HepG2 (cell line): ENCODE data around the gene NOL4L. TPM values are rescaled to one million over a fixed set of nuclear protein-coding genes. Genes with fewer than 3 reads are reported as not detected.

ENCODE experiments used
- ADNP ChIP-seq: sonication (generic); formaldehyde crosslinking; IDR thresholded peaks from 2 replicates; pipeline ENCODE4 v1.4.0; 2020; ENCODE audit warnings: missing genetic modification reagents
- CCAR2 ChIP-seq: fragments of 200-400 bp; formaldehyde crosslinking; optimal IDR thresholded peaks from 2 replicates; pipeline ENCODE3; 2018; ENCODE audit warnings: low read depth, mild to moderate bottlenecking, low read length, moderate library complexity
- CENPT ChIP-seq: sonication (generic); formaldehyde crosslinking; IDR thresholded peaks from 2 replicates; pipeline ENCODE4 v1.8.0; 2022; ENCODE audit warnings: low read depth, mild to moderate bottlenecking, moderate library complexity, missing genetic modification reagents
- HOXA9 ChIP-seq: sonication (generic); formaldehyde crosslinking; IDR thresholded peaks from 2 replicates; pipeline ENCODE4 v1.8.1; 2022; ENCODE audit warnings: missing genetic modification reagents, mild to moderate bottlenecking, moderate library complexity, borderline replicate concordance
- KLF16 ChIP-seq, 2 experiments: sonication (generic) in 1 of 2; formaldehyde crosslinking in 1 of 2; IDR thresholded peaks; 2 replicates each; pipeline versions ENCODE4 v1.6.1 to v1.8.0; 2016 to 2023; ENCODE audit warnings: missing genetic modification reagents in 2 of 2, missing compliant biosample characterization in 1 of 2
- NFKB2 ChIP-seq: sonication (generic); formaldehyde crosslinking; IDR thresholded peaks from 2 replicates; pipeline ENCODE4 v1.4.0; 2020; ENCODE audit warnings: missing genetic modification reagents, borderline replicate concordance
- STAG1 ChIP-seq: sonication (generic); formaldehyde crosslinking; IDR thresholded peaks from 2 replicates; pipeline ENCODE4 v1.4.0; 2020; ENCODE audit warnings: missing genetic modification reagents
- ZFP37 ChIP-seq: sonication (generic); formaldehyde crosslinking; IDR thresholded peaks from 2 replicates; pipeline ENCODE4 v1.4.0; 2020; ENCODE audit warnings: missing genetic modification reagents, borderline replicate concordance
- ZNF331 ChIP-seq: sonication (generic); formaldehyde crosslinking; IDR thresholded peaks from 2 replicates; pipeline ENCODE4 v1.4.0; 2020; ENCODE audit warnings: missing genetic modification reagents
- ZNF761 ChIP-seq: sonication (generic); formaldehyde crosslinking; conservative IDR thresholded peaks from 2 replicates; pipeline ENCODE4 v1.4.0; 2020; ENCODE audit warnings: mild to moderate bottlenecking, missing genetic modification reagents
- ZNF850 ChIP-seq: sonication (generic); formaldehyde crosslinking; conservative IDR thresholded peaks from 2 replicates; pipeline ENCODE4 v1.9.0; 2021; ENCODE audit warnings: mild to moderate bottlenecking, missing genetic modification reagents
- polyA plus RNA-seq, 8 experiments: library from polyadenylated mRNA; depleted of rRNA in 3 of 8; stranded (reverse) in 7 of 8; unstranded in 1 of 8; fragments of >200 nt; fragmentation: Illumina TruSeq in 4 of 8; extraction: Trizol in 4 of 8; gene quantifications; 2 replicates each; pipeline versions ENCODE4 v1.2.1 to v1.2.3, GENCODE V29; 2011 to 2016; ENCODE audit warnings: low read depth in 4 of 8, missing spikeins in 1 of 8, mixed read lengths in 1 of 8; ENCODE audit not compliant: insufficient read depth in 1 of 8
- total RNA-seq, 5 experiments: library from RNA; depleted of rRNA; stranded (reverse); fragments of >200 nt; fragmentation: Illumina TruSeq; extraction: Trizol; gene quantifications; 2 replicates each; pipeline ENCODE4 v1.2.3, GENCODE V29; 2016; ENCODE audit warnings: low read depth in 1 of 5
- TF ChIP-seq, protein P1 (sequence below): sonication (generic); formaldehyde crosslinking; IDR thresholded peaks from 2 replicates; pipeline ENCODE4; 2020; ENCODE audit warnings: missing genetic modification reagents, mild to moderate bottlenecking, borderline replicate concordance
- TF ChIP-seq, protein P2 (sequence below): sonication (generic); formaldehyde crosslinking; conservative IDR thresholded peaks from 2 replicates; pipeline ENCODE4 v1.8.0; 2022; ENCODE audit warnings: mild to moderate bottlenecking, moderate library complexity, missing genetic modification reagents
- TF ChIP-seq, protein P3 (sequence below): sonication (generic); formaldehyde crosslinking; IDR thresholded peaks from 2 replicates; pipeline ENCODE4 v1.4.0; 2020; ENCODE audit warnings: mild to moderate bottlenecking, low read depth, missing genetic modification reagents
- TF ChIP-seq, protein P4 (sequence below): sonication (generic); formaldehyde crosslinking; IDR thresholded peaks from 2 replicates; pipeline ENCODE4 v1.5.0; 2020; ENCODE audit warnings: mild to moderate bottlenecking, missing genetic modification reagents
- TF ChIP-seq, protein P5 (sequence below): sonication (generic); formaldehyde crosslinking; IDR thresholded peaks from 2 replicates; pipeline ENCODE4 v1.5.0; 2020; ENCODE audit warnings: missing genetic modification reagents

Gene NOL4L
- total and polyA plus RNA-seq, 2 of the 13 experiments (the other 11 are each of a cell fraction or from before 2014, with no cell fraction given) = 16.6 to 35.4 TPM

DNA sequence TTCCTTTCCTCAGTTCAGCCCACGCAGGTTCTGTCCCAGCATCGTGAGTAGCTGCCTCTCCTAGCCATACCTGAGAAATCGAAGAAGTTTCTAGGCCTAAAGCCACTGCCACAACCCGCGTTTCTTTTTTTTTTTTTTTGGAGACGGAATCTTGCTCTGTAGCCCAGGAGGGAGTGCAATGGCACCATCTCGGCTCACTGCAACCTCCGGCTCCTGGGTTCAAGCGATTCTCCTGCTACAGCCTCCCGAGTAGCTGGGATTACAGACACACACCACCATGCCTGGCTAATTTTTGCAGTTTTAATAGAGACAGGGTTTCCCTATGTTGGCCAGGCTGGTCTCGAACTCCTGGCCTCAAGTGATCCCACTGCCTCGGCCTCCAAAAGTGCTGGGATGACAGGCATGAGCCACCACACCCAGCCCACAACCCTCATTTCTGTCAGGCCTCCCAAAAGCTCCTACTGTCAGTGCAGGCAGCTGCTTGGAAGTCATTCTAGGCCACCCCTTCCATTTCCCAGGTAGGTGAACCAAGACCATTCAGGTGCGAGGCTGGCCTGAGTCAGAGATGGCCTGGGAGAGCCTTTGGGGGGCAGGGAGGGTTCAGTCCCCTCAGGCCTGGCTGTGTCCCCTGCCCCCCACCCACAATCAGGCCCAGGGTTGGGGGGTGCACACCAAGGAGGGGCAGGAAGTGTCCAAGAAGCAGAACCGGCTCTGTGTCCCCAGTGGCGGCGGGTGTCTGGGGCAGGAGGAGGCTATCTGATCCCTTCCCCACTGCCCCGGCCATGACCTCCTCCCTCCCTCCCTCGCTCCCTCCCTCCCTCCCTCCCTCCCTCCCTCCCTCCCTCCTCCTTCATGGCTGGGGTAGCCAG lies 47.2 kb downstream of the NOL4L start (continued):
- TF ChIP-seq, protein P1, sequence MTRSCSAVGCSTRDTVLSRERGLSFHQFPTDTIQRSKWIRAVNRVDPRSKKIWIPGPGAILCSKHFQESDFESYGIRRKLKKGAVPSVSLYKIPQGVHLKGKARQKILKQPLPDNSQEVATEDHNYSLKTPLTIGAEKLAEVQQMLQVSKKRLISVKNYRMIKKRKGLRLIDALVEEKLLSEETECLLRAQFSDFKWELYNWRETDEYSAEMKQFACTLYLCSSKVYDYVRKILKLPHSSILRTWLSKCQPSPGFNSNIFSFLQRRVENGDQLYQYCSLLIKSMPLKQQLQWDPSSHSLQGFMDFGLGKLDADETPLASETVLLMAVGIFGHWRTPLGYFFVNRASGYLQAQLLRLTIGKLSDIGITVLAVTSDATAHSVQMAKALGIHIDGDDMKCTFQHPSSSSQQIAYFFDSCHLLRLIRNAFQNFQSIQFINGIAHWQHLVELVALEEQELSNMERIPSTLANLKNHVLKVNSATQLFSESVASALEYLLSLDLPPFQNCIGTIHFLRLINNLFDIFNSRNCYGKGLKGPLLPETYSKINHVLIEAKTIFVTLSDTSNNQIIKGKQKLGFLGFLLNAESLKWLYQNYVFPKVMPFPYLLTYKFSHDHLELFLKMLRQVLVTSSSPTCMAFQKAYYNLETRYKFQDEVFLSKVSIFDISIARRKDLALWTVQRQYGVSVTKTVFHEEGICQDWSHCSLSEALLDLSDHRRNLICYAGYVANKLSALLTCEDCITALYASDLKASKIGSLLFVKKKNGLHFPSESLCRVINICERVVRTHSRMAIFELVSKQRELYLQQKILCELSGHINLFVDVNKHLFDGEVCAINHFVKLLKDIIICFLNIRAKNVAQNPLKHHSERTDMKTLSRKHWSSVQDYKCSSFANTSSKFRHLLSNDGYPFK = 0 out of 2 replicates have a peak, but pooled peaks have one; percentile 8
- TF ChIP-seq CENPT = no peak
- TF ChIP-seq, protein P2, sequence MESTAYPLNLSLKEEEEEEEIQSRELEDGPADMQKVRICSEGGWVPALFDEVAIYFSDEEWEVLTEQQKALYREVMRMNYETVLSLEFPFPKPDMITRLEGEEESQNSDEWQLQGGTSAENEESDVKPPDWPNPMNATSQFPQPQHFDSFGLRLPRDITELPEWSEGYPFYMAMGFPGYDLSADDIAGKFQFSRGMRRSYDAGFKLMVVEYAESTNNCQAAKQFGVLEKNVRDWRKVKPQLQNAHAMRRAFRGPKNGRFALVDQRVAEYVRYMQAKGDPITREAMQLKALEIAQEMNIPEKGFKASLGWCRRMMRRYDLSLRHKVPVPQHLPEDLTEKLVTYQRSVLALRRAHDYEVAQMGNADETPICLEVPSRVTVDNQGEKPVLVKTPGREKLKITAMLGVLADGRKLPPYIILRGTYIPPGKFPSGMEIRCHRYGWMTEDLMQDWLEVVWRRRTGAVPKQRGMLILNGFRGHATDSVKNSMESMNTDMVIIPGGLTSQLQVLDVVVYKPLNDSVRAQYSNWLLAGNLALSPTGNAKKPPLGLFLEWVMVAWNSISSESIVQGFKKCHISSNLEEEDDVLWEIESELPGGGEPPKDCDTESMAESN (CRISPR knock-in tag) = no peak
- no peak for TF ChIP-seq STAG1 (CRISPR knock-in tag)
- peak in 1 of 2 experiments; percentile 47; a peak in 1 of 4 replicates for TF ChIP-seq KLF16 (CRISPR knock-in tag; IDR thresholded peaks at IDR 0.05)
- TF ChIP-seq, protein P3, sequence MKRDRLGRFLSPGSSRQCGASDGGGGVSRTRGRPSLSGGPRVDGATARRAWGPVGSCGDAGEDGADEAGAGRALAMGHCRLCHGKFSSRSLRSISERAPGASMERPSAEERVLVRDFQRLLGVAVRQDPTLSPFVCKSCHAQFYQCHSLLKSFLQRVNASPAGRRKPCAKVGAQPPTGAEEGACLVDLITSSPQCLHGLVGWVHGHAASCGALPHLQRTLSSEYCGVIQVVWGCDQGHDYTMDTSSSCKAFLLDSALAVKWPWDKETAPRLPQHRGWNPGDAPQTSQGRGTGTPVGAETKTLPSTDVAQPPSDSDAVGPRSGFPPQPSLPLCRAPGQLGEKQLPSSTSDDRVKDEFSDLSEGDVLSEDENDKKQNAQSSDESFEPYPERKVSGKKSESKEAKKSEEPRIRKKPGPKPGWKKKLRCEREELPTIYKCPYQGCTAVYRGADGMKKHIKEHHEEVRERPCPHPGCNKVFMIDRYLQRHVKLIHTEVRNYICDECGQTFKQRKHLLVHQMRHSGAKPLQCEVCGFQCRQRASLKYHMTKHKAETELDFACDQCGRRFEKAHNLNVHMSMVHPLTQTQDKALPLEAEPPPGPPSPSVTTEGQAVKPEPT (CRISPR knock-in tag) = no peak
- TF ChIP-seq ADNP (CRISPR knock-in tag) = 0 out of 2 replicates have a peak, but pooled peaks have one; percentile 14
- TF ChIP-seq ZNF331 = no peak
- no peak for TF ChIP-seq ZFP37
- no peak for TF ChIP-seq ZNF761
- TF ChIP-seq, protein P4, sequence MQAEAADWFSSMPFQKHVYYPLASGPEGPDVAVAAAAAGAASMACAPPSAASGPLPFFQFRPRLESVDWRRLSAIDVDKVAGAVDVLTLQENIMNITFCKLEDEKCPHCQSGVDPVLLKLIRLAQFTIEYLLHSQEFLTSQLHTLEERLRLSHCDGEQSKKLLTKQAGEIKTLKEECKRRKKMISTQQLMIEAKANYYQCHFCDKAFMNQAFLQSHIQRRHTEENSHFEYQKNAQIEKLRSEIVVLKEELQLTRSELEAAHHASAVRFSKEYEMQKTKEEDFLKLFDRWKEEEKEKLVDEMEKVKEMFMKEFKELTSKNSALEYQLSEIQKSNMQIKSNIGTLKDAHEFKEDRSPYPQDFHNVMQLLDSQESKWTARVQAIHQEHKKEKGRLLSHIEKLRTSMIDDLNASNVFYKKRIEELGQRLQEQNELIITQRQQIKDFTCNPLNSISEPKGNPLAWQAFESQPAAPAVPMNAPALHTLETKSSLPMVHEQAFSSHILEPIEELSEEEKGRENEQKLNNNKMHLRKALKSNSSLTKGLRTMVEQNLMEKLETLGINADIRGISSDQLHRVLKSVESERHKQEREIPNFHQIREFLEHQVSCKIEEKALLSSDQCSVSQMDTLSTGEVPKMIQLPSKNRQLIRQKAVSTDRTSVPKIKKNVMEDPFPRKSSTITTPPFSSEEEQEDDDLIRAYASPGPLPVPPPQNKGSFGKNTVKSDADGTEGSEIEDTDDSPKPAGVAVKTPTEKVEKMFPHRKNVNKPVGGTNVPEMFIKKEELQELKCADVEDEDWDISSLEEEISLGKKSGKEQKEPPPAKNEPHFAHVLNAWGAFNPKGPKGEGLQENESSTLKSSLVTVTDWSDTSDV (CRISPR knock-in tag) = no peak
- no peak for TF ChIP-seq ZNF850 (CRISPR knock-in tag)
- TF ChIP-seq HOXA9 (CRISPR knock-in tag) = no peak
- TF ChIP-seq, protein P5, sequence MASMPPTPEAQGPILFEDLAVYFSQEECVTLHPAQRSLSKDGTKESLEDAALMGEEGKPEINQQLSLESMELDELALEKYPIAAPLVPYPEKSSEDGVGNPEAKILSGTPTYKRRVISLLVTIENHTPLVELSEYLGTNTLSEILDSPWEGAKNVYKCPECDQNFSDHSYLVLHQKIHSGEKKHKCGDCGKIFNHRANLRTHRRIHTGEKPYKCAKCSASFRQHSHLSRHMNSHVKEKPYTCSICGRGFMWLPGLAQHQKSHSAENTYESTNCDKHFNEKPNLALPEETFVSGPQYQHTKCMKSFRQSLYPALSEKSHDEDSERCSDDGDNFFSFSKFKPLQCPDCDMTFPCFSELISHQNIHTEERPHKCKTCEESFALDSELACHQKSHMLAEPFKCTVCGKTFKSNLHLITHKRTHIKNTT (CRISPR knock-in tag) = no peak
- 0 out of 2 replicates have a peak, but pooled peaks have one; percentile 64 for TF ChIP-seq NFKB2 (CRISPR knock-in tag)
- no peak for TF ChIP-seq CCAR2
